ENCODE measurements around the gene ATP6V0D1.
"Not testable (repeated sequence)": the region's sequence is repeated elsewhere in the genome, so short reads cannot be mapped to it uniquely, and the experiment has no call there.

Gene ATP6V0D1

DNA sequence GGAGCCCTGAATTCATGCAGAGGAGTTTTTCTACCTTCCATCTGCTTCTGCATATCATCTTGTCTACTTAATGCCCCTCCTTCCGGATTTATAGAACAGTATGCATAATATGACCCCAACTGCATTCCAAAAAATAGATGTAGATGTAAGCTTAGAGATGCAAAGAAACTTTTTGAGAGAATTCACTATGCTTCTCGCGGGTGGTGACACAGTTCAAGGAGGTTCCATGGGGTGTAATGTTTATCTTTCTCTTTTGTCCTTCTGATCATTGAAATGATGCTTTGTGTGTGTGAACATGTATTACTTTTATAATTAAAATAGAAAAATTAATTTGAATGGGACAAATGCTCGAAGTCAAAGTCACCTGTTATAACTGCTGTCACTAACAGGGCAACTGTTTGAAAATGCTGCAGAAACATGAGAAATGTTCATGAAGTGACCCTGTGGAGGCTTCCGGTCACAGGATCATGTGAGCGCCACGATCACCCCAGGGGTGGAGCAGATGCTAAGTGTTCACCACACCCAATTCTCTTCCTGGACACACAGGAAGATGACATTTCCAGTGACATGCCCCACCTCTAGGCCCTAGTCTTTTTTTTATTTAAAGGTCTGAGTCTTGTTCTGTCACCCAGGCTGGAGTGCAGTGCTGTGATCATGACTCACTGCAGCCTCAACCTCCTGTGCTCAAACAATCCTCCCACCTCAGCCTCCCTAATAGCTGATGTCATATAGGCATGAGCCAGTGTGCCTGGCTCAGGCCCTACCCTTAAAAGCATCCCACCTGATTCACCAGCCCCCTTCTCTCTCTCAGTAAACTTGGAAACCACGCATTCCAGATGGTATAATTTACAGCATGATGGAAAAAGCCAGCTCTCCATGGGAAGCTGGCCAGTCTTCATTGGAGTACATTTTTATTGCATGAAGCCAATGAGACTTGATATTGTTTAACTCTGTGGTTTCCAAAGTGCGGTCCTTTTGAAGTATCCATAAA lies 23.4 kb upstream of the ATP6V0D1 start:
- DNase-seq, result peak in 2 of 3 experiments; percentile 5 to 6

DNA sequence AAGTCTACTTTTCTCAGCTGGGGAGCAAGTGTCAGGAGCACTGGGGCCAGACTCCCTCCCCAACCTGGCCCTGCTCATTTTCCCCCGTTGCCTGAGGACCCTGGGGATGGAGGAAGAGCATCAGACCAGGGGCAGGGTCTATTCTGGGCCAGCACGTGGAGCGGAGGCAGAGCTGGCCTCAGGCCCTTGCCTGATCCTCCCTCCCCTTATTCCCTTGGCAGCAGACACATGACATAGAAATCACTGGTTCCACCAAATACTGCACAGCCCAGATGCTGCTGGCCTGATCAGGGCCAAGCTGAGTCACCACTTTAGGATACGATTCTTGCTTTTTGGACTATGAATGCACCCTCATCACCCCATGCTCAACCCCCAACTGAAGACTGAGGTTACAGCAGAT lies 18.1 kb upstream of the ATP6V0D1 start:
- no peak for DNase-seq

DNA sequence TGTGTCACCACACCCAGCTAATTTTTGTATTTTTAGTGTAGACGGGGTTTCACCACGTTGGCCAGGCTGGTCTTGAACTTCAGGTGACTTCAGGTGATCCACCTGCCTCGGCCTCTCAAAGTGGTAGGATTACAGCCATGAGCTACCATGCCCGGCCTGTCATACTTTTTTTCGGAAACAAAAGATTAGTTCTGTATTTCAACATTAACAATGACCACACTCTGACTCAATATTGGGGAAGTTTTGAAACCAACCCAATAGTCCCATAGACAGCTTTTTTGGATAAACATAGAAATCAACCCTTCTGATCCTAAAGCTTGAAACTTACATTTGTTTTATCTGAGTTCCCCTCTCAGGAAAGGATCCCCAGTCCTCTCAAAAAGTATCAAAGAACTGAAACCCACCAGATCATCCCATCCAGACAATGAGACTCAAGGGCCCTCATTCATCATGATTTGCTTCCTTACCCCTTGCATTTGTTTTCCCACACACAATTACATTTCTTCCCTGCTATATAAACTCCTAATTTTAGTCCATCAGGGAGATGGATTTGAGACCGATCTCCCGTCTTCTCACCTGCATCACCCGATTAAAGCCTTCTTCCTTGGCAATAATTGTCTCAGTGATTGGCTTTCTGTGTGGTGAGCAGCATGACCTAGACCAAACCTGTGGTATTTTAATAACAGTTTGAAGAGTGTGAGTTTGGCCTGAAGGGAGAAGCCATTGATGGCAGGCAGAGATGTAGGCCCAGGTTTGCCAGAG lies 9.6 kb upstream of the ATP6V0D1 start:
- no peak for DNase-seq

DNA sequence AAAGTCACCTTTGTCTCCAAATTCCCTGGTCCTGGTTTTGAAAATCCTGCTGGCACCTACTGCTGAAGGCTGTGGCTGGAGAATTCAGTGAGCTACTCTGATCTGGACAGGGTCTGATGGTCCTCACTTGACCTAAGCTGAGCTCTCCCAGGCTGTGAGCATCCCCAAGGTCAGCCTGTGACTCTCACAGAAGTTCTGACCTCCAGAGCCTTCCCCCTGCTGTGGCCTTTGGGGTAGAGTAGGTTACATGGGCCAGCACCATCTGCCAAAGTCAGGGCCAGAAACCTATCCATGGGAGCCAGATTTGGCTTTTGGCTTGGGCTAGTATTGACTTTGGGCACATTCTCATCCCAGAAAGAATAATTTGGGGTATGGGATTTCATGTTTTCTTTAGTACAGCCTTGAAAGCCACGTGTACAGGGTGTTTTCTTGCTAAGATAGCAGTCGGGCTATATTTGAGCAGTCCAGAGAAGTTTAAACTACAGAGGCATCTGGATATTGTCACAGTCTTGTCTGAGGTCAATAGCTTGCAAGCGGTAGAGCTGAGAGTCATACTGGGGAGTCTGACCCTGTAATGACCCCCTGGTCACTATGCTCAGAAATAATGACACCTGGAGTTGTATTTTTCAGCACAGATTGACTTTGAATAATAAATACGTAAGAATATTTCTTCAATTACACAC lies 8.6 kb upstream of the ATP6V0D1 start:
- DNase-seq, result no peak

DNA sequence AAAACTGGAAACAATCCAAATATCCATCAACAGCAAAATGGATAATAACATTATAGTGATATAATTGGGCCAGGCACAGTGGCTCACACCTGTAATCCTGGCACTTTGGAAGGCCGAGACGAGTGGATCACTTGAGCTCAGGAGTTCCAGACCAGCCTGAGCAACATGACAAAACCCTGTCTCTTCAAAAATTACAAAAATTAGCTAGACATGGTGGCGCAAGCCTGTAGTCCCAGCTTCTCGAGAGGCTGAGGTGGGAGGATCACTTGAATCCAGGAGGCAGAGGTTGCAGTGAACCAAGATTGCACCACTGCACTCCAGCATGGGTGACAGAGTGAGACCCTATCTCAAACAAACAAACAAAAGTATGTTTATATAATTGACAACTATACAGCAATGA lies 6.6 kb upstream of the ATP6V0D1 start:
- not testable (repeated sequence) for DNase-seq

DNA sequence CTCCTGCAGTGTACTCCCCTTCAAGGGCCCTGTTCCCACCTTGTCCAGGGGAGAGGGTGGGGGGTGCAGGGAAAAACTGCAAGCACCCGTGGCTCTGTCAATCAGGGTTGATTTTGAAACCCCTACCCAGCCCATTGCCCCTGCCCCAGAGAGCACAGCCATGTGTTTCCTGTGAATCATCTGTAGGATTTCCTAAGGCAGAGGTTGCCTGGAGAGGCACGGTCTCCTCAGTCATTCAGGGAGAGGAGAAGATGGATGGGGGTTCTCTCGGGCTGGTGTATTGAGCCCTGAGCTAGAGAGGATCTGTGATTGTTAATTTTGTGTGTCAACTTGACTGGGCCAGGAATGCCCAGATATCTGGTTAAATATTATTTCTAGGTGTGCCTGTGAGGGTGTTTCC lies 5.8 kb upstream of the ATP6V0D1 start:
- no peak for DNase-seq

DNA sequence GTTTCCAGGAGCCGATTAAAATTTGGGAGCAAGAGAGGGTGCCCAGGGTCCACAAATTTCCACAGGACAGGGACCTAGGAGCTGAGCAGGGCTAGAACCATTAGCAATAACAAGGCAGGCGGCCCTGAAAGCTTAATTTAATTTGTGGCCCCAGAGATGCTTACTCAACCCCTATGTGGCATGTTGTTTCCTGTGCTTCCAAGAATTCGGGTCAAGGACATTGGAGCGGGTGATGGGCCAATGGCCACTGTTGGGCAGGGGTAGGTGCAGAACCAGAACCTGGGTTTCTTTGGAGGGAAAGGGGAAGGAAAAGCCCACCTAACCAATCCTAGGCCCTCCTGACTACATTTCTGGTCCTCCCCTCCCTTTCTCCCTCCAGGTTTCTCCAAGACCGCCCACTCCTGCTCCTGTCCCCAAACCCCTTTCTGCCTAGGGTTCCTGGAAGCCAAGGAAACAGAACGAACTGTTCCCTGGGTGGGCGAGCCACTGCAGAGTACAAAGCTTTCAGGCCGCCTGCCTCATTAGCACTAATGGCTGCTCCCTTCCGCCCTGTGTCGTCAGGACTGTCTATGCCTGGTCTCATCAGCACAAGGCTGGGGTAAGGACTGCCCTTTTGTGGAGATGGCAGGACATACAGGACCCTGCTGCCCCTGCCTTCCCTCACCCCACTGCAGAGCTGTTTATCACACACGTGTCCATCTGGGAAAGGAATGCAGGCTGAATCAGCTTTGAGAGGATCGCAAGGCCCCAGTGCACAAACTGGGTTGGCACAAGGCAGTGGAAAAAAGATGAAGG lies 3.0 kb upstream of the ATP6V0D1 start:
- no peak for DNase-seq

DNA sequence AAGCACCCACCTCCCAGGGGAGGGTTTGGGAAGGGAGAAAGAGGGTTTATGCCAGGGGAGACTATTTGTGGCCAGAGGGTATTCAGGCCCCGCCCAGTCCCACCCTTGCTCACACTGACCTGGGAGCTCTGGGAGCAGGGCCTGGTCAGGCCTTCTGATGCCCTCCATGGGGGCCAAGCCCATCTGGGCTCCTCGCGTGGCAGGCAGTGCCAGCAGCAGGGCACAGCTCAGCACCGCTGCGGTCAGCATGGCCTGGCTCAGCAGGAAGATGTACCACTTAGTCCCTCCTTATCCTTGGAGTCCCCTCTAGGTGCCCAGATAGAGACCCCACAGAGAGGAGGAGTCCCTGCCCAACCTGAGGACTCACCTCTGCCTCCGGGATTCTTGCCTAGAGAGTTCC lies 2.2 kb upstream of the ATP6V0D1 start, which contains the start of gene AGRP:
Gene AGRP (minus strand): TSS at position 398 of the 400 bp plus-strand sequence. CDS start 149 bp downstream, at position 249.
- no peak for DNase-seq

DNA sequence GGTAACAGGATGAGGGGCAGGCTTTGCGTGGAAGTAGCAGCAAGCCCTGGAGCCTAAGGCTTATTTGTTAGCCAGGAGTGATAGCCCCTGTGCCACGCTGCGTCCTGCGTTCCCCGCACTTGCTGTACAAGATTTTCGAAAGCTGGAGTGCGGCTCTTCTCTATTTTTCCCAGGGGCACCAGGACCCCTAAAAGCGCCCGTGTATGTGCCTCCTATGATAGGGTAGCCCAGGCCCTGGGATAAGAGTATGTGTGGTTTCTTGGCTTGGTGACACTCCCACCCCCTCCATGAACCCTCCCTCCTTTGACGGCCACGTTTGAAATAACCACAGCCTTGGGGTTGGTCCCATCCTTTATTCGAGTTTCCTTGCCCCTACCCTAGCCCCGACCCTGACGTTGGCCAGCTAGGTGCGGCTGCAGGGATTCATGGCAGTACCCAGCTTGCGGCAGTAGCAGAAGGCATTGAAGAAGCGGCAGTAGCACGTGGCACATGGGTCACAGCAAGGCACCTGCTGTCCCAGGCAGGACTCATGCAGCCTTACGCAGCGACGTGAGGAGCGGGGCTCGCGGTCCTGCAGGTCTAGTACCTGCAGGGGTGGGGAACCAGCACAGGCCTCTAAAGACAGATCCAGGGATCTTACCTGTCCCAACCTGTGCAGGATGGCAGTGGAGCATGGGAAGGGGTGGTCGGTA lies 1.4 kb upstream of the ATP6V0D1 start:
- DNase-seq, result no peak

DNA sequence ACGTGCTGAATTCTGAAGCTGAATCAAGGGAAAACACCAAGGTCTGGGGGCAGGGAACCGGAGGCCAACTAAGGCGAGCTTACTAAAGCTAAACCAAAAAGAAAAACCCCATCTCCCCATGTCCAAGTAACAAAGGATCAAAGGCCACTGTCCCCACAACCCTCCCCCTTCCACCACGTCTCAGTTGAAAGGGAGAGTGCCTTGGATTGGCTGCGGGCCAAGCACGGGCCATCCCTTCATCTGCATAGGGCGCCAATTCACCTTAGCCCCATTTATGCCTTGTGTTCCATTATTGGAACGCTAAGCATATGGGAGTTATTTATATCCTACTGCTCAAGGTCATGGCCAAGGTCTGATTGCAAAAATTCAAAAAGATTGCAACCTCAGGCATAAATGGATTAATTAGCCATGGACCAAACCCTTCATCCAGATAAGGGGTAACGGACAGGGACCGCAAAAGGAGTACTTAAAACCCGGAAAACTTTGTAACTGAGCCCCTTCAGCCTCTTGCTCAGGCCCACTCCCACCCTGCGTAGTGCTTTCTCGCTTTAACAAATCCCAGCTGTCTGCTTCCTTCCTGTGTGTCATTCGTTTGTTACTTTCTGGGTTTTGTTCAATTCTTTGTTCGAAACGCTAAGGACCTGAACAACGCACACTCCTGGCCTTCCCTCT lies 740 bp upstream of the ATP6V0D1 start:
- peak in 2 of 3 experiments; percentile 36 to 86 for DNase-seq

DNA sequence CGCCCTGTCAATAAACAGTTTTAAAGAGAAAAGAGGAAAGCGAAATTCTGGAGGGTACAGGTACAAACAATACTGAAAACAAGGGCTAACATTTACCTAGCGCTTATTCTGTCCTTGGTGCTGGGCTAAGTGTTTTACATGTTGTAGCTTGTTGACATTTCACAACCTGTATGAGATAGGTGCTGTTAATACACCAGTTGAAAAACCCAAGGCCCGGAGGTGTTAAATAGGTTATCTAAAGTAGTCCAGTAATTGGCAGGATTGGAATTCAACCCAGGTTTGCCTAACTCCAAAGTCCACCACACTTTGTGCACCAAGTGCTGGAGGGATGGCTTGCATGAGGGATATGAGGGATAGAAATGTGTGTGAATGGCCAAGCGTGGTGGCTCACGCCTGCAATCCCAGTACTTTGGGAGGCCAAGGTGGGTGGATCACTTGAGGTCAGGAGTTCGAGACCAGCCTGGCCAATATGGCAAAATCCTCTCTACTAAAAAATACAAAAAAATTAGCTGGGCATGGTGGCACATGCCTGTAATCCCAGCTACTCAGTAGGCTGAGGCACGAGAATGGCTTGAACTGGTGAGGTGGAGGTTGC lies 2.9 kb downstream of the ATP6V0D1 start:
- DNase-seq, result no peak

DNA sequence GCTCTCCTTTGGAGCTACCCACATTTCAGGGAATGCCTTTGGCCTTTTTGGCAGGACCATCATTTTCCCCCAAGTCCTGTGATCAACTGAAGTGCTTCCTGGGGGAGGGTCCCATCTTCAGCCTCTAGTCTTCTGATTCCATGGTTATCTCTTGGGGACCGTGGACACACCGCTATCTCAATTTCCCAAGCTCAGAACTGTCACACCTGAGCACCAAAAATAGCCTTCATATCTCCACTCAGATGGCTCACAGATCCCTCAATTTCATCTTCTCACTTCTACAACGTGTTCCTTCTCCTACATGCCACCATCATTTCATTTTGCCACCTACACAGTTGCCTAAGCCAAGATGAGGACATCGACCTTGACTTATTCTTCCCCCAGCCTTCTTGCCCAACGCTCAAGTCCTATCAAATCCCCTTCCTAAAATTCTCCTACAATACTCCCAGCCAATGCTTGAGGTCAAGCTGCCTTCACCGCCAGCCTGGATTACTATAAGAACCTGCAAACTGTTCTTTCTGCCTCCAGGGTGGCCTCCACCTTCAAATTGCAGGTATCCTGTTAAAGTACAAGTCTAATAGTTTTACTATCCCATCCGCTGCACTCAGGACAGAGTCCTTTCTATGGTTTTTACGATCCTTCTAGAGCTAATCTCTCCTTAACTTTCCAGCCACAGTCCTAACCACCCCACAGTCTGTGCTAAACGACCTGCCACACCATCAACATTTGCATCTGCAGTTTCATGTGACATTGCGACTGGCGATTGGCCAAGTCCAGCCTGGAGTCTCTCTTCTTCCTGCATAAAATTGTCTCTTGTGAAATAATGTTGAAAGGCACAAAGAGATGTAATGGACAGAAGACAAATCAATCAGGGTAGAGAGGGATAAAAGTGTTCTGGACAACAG lies 6.2 kb downstream of the ATP6V0D1 start:
- DNase-seq, result peak in 1 of 3 experiments; percentile 19

DNA sequence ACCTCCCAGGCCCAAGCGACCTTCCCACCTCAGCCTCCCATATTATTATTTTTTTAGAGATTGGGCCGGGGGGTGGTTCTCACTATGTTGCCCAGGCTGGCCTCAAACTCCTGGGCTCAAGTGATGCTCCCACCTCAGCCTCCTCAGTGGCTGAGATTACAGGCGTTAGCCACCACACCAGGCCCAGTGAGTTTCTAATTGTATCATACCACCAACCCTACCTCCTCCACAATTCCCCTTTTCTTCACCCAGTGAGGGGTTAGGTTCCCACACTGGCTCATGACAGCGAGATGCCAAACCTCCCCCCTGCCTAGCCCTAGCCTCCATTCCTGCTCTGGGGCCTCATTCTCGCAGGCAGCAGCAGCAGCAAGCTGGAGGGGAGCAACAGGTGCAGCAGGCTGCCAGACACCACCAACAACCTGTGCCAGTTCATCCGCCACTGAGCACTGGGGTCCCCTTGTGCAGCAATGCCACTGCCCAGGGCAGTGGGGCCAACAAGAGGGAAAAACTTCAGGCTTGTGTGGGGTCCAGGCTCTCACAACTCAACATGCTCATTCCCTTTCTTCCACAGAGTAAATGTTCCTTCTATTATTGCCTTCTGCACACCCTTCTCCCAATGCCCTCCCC lies 9.1 kb downstream of the ATP6V0D1 start:
- no peak for DNase-seq

DNA sequence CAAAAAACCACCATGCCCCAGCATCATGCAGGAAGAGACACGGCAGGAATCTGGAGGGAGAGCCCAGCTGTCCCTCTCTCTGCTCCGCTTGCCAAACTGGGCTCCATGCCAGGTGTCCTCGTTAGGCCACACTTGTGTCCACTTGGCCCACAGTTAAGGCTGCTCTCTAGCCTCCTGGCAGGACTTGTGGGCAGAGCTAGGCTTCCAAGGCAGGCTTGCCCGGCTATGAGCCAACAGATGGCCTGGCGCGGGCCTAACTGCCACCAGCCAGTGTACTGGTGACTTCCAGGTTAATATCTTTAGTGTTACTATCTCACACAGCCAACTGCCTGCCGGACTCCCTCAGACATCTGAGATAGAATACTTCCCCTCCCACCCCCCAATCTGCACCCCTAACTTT lies 10.6 kb downstream of the ATP6V0D1 start:
- DNase-seq, result peak; percentile 17 to 75 (median 34)

DNA sequence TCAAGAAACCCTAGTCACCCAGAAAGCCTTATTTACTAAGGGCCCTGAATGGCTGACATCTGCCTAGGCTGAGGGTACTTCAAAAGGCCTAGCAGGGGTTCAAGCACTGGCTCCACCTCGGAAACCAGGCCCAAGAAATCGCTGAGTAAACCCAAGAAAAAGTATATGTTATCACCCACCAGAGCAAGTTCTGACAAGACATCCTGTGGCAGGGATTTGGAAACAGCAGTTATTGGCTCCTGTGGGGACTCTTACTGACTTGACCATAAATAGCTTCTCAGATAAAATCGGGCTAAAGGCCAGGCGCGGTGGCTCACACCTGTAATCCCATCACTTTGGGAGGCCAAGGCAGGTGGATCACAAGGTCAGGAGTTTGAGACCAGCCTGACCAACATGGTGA lies 12.2 kb downstream of the ATP6V0D1 start:
- DNase-seq, result no peak

DNA sequence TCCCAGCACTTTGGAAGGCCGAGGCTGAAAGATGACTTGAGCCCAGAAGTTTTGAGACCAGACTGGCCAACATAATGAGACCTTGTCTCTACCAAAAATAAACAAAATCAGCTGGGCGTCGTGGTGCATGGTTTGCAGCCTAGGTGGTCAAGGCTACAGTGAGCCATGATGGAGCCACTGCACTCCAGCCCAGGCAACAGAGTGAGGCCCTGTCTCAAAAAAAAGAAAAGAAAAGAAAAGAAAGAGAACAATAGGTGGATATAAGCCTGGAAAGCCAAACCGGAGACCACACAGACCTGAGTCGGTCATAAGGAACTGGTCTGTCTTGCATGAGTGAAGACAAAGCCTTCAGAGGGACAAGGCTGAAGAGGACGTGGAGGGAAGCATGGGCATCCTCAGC lies 14.4 kb downstream of the ATP6V0D1 start:
- no peak for DNase-seq

DNA sequence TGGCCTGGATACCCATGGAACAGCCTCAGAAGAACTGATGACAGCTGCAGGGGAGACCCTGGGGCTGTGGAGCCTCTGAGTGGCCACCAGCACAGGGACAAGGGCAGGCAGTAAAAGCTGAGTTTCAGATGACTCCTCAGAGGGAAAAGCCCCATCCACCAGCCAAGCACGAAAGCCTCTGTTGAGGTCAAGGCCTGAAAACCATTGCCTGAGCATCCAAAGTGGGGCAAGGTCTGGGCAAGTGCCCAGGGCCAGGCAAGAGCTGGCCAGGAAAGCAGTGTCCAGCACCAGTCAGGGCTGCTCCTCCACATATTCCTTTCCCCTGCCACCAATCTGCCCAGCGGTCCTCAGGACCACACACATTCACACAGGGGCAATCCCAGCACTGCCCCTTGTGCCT lies 16.4 kb downstream of the ATP6V0D1 start:
- no peak for DNase-seq

DNA sequence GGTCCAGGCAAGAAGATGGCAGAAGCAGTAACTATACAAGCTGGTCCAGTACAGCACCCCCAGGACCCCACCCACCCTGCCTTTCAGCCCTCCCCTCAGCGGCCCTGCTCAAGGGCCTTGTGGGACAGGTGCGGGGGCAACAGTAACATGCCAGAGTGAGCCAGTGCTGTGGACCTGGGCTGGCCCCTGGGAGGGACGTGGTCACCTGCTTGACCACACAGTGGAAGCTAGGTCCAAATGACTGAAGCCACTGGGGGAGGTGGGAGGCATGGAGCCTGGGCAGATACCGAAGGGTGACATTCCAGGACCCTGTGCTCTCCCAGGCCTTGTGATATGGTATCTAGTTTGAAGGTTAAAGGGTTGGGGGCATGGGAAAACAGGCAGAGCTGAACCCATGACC lies 17.3 kb downstream of the ATP6V0D1 start:
- no peak for DNase-seq

DNA sequence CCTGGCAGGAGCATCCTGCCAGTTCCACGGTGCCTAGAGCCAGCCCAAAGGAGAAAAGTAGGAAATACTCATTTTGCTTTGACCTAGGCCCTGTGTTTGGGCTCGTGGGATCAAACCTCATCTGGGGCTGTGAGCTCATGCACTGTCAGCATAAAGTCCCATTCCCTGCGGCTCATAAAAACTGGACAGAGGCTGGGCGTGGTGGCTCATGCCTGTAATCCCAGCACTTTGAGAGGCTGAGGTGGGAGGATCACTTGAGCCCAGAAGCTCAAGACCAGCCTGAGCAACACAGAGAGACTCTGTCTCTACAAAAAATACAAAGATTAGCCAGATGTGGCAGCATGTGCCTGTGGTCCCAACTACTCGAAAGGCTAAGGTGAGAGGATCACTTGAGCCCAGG lies 17.9 kb downstream of the ATP6V0D1 start:
- DNase-seq, result no peak

Data from NCI-H1417 (cell line).